Karpas-422 (cell line): ENCODE measurements around the gene ASH1L. TPM values are rescaled to one million over a fixed set of nuclear protein-coding genes. Genes with fewer than 3 reads are reported as not detected.
"Not testable (repeated sequence)": the region's sequence is repeated elsewhere in the genome, so short reads cannot be mapped to it uniquely, and the experiment has no call there.

Experiments used
- DNase-seq: peaks from one replicate; pipeline ENCODE4 v3.0.0-alpha.2; 2015
- H2AFZ ChIP-seq: fragments of 200-600 bp; sonication (generic); 2 replicates; pipeline ENCODE4 v1.6.1; 2014; ENCODE audit warnings: antibody characterized with exemption, low read length, mixed read lengths
- H3K27ac ChIP-seq: fragments of 200-600 bp; sonication (generic); 2 replicates; pipeline ENCODE4 v1.5.1; 2014; ENCODE audit warnings: mild to moderate bottlenecking, low read length, moderate library complexity
- H3K27me3 ChIP-seq: fragments of 200-600 bp; sonication (generic); 2 replicates; pipeline ENCODE4 v1.6.1; 2014; ENCODE audit warnings: low read length, mixed read lengths
- H3K36me3 ChIP-seq: fragments of 200-600 bp; sonication (generic); 2 replicates; pipeline ENCODE4 v1.6.1; 2014; ENCODE audit warnings: low read length, mixed read lengths; ENCODE audit not compliant: insufficient read depth
- H3K4me1 ChIP-seq: fragments of 200-600 bp; sonication (generic); 2 replicates; pipeline ENCODE4 v1.6.1; 2014; ENCODE audit warnings: mild to moderate bottlenecking, low read length, mixed read lengths
- H3K4me2 ChIP-seq: fragments of 200-600 bp; sonication (generic); 2 replicates; pipeline ENCODE4 v1.6.1; 2014; ENCODE audit warnings: low read length, low read depth, mild to moderate bottlenecking; ENCODE audit not compliant: poor library complexity, severe bottlenecking
- H3K4me3 ChIP-seq: fragments of 200-600 bp; sonication (generic); 2 replicates; pipeline ENCODE4 v1.5.1; 2014; ENCODE audit warnings: mild to moderate bottlenecking, antibody characterized with exemption, low read length, mixed read lengths
- H3K79me2 ChIP-seq: fragments of 200-600 bp; sonication (generic); 2 replicates; pipeline ENCODE4 v1.6.1; 2014; ENCODE audit warnings: mild to moderate bottlenecking, low read length, mixed read lengths
- H3K9ac ChIP-seq: fragments of 200-600 bp; sonication (generic); 2 replicates; pipeline ENCODE4 v1.6.0; 2014; ENCODE audit warnings: low read length
- H3K9me2 ChIP-seq: fragments of 200-600 bp; sonication (generic), shearing (Covaris generic); replicated peaks from 2 replicates; pipeline ENCODE4 v1.6.0; 2014; ENCODE audit warnings: mild to moderate bottlenecking, low read length, moderate library complexity; ENCODE audit not compliant: insufficient read depth
- H3K9me3 ChIP-seq: fragments of 300-700, 200-600 bp; sonication (generic); 2 replicates; pipeline ENCODE4 v1.6.1; 2014; ENCODE audit warnings: low read length, mixed read lengths
- H4K20me1 ChIP-seq: fragments of 200-600 bp; sonication (generic); 2 replicates; pipeline ENCODE4 v1.6.1; 2014; ENCODE audit warnings: mild to moderate bottlenecking, antibody characterized with exemption, low read length, low read depth; ENCODE audit not compliant: insufficient read depth
- small RNA-seq: library from RNA; depleted of rRNA; stranded (forward); fragments of <200 nt; gene quantifications from one replicate; pipeline ENCODE3, GENCODE V24; 2014
- total RNA-seq: library from RNA; depleted of rRNA; stranded (reverse); fragments of >200 nt; shearing (Covaris generic); gene quantifications from 2 replicates; pipeline ENCODE4 v1.2.3, GENCODE V29; 2014; ENCODE audit warnings: low replicate concordance; rRNA removed

ASH1L gene
- total RNA-seq, 1 experiment from 2014 or later = 45.1 TPM

GRCh38 chr1:155293086-155293749 lies 269.4 kb downstream of the ASH1L start:
- no peak overlapping the region for H3K4me2 ChIP-seq
- no peak overlapping the region for H3K4me3 ChIP-seq
- no peak for DNase-seq
- H3K9ac ChIP-seq = no peak overlapping the region
- no peak overlapping the region for H3K27ac ChIP-seq
- no peaks in the 10 kb centered on the region for H3K9me2 ChIP-seq
- no peak overlapping the region for H2AFZ ChIP-seq
- H3K27me3 ChIP-seq = no peaks in the 10 kb centered on the region
- H3K79me2 ChIP-seq = no peaks in the 10 kb centered on the region
- no peaks in the 10 kb centered on the region; the same call in 1 of the 2 replicates for H3K36me3 ChIP-seq
- H3K4me1 ChIP-seq = peaks cover 2% of the 10 kb centered on the region; the same call in 1 of the 2 replicates
- no peaks in the 10 kb centered on the region for H3K9me3 ChIP-seq
- no peaks in the 10 kb centered on the region for H4K20me1 ChIP-seq

DNA sequence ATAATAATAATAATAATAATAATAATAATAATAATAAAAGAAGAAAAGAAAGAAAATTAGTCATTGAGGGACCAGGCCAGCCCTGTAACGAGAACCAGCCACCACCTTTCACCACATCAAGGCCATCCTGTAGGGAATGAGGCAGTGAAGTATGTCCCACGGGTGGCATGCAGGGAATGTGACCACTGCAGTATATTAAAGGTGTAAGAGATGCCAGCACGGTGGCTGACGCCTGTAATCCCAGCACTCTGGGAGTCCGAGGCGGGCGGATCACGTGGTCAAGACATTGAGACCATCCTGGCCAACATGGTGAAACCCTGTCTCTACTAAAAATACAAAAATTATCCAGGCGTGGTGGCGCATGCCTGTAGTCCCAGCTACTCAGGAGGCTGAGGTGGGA lies 271.6 kb downstream of the ASH1L start:
- H3K4me1 ChIP-seq, H3K79me2 ChIP-seq, H3K9me3 ChIP-seq: not testable (repeated sequence)

DNA sequence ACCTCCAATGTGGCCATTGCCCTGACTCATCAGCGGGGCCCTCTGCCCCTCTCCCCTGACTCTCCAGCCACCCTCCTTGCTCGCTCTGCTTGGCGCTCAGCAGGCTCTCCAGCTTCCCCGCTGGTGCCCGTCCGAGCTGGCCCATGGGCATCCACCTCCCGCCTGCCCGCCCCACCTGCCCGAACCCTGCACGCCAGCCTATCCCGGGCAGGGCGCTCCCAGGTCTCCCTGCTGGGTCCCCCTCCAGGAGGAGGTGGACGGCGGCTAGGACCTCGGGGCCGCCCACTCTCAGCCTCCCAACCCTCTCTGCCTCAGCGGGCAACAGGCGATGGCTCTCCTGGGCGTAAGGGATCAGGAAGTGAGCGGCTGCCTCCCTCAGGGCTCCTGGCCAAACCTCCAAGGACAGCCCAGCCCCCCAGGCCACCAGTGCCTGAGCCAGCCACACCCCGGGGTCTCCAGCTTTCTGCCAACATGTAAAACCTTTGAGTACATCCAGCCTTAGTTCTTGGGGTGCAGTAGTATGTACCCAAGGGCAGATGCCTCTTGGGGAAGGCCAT lies 274.5 kb downstream of the ASH1L start:
- Histone ChIP-seq H3K9me3 (no peaks in the 10 kb centered on the region), H3K27ac (no peak overlapping the region), H3K4me2 (no peak overlapping the region), H3K9ac (no peak overlapping the region), H3K9me2 (no peaks in the 10 kb centered on the region), H2AFZ (no peak overlapping the region), H3K4me1 (peaks cover 5% of the 10 kb centered on the region), H4K20me1 (no peaks in the 10 kb centered on the region), H3K36me3 (no peaks in the 10 kb centered on the region; the same call in 1 of the 2 replicates), H3K4me3 (no peak overlapping the region), H3K27me3 (no peaks in the 10 kb centered on the region), H3K79me2 (no peaks in the 10 kb centered on the region)
- no peak for DNase-seq

More for the DNA sequence above, 271.6 kb downstream of the ASH1L start:
- H3K27me3 ChIP-seq, H2AFZ ChIP-seq, H3K27ac ChIP-seq, DNase-seq, H3K4me2 ChIP-seq, H3K36me3 ChIP-seq, H3K9ac ChIP-seq, H3K4me3 ChIP-seq, H3K9me2 ChIP-seq, H4K20me1 ChIP-seq: not testable (repeated sequence)

DNA sequence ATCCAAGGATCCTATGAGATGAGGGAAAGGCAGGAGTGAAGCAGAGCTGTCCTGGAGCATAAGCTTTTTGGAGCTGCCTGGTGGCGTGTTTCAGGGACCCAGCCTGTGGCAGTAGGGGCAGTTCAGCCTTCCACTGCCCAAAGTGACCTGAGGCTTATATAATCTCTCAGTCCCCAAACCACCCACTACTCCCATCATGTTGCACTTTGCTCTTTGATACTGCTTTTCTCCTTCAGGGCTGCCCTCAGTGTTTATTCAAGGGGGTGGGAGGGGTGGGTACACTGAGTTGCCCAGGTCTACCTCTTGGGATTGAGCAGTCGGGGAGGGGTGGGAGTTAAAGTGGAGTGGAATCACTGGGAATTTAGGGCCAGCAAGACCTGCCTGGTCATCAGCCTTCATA lies 276.1 kb downstream of the ASH1L start:
- H3K4me2 ChIP-seq = no peak overlapping the region
- H3K27me3 ChIP-seq = no peaks in the 10 kb centered on the region
- no peaks in the 10 kb centered on the region for H3K9me3 ChIP-seq
- H2AFZ ChIP-seq = no peak overlapping the region
- no peaks in the 10 kb centered on the region for H3K9me2 ChIP-seq
- no peaks in the 10 kb centered on the region; the same call in 1 of the 2 replicates for H3K36me3 ChIP-seq
- H4K20me1 ChIP-seq = no peaks in the 10 kb centered on the region
- DNase-seq = no peak
- no peak overlapping the region for H3K9ac ChIP-seq
- peaks cover 7% of the 10 kb centered on the region for H3K4me1 ChIP-seq
- no peak overlapping the region for H3K27ac ChIP-seq
- H3K4me3 ChIP-seq = no peak overlapping the region
- H3K79me2 ChIP-seq = no peaks in the 10 kb centered on the region

- Histone ChIP-seq H3K4me1 (peaks cover 7% of the 10 kb centered on the region), H2AFZ (no peak overlapping the region), H3K36me3 (no peaks in the 10 kb centered on the region; the same call in 1 of the 2 replicates), H4K20me1 (no peaks in the 10 kb centered on the region), H3K4me3 (no peak overlapping the region), H3K4me2 (no peak overlapping the region), H3K9ac (no peak overlapping the region), H3K79me2 (no peaks in the 10 kb centered on the region), H3K9me3 (no peaks in the 10 kb centered on the region), H3K27me3 (no peaks in the 10 kb centered on the region), H3K9me2 (no peaks in the 10 kb centered on the region), H3K27ac (no peak overlapping the region)
- no peak for DNase-seq
These were observed 277.0 kb downstream of the ASH1L start for GRCh38 chr1:155285631-155286044.

Small RNA genes within 50 kb of the gene (small RNA-seq; reads per million reads assigned to genes)
- 0.12 reads per million for gene AL353807.4
- 0.12 reads per million for gene RNU6-106P
- gene RNU6-1297P = not detected

Other genes starting within 250 kb of the ASH1L start
- 8.3 and 9.2 TPM in 2 replicates for gene RUSC1, start 241.9 kb downstream of the ASH1L start, total RNA-seq
- 55.2 and 56.9 TPM in 2 replicates for gene MSTO1, start 47.4 kb upstream of the ASH1L start, total RNA-seq
- gene YY1AP1, start 126.0 kb upstream of the ASH1L start, total RNA-seq = 54.4 and 67.0 TPM in 2 replicates
- 102 and 107 TPM in 2 replicates for gene DAP3, start 126.3 kb upstream of the ASH1L start, total RNA-seq